ENCODE data around the gene KISS1R.

DNA sequence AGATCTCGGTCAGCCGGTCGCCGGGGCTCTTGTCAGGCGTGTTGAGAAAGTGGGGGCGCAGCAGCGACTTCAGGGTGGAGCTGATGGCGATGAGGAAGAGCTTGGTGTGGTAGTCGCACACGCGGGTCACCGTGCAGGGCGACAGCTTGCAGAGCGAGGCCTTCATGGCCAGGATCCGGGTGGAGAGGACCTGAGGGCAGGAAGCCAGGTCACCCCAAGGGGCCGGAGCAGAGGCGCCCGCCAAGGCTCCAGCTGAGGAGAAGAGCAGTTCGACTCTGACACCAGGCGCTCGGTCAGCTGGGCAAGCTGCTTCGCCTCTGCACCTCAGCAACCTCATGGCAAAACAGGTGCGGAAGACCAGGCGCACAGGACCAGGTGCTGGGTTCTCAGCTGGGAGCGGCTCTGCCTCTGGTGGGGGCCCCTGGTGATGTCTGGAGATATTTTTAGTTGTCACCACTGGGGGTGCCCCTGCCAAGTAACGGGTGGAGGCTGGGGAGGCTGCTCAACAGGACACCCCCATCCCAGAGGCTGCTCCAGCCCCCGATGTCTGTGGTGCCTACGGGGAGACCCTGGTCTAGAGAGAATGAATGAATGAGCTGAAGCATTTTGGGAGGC lies 41.8 kb upstream of the KISS1R start:
- TF ChIP-seq GATA2 (IDR thresholded peaks at IDR 0.05; ENCODE audit: low read depth, low read length) = no peak
- TF ChIP-seq GATA3 (IDR thresholded peaks at IDR 0.05; ENCODE audit: low read depth, low read length) = no peak
